HepG2 (cell line): ENCODE measurements around the gene CPNE2. TPM values are rescaled to one million over a fixed set of nuclear protein-coding genes. Genes with fewer than 3 reads are reported as not detected.
A peak's percentile ranks its signal among the peaks of the same experiment; 100 is the strongest.

ENCODE experiments used
- CBX2 ChIP-seq, 2 experiments: fragments of 200-600 bp in 1 of 2; sonication (generic); formaldehyde crosslinking in 1 of 2; IDR thresholded peaks; 2 replicates each; pipeline versions ENCODE4 v1.7.0 to v1.8.1; 2018 to 2022; ENCODE audit warnings: low read depth in 2 of 2, low read length in 1 of 2, mild to moderate bottlenecking in 1 of 2, missing genetic modification reagents in 1 of 2
- MAX ChIP-seq: IDR thresholded peaks from 2 replicates; pipeline ENCODE4 v1.6.1; 2012; ENCODE audit warnings: inconsistent platforms
- MAZ ChIP-seq, 2 experiments: sonication (generic) in 1 of 2; formaldehyde crosslinking in 1 of 2; IDR thresholded peaks; 2 replicates each; pipeline versions ENCODE4 v1.5.0 to v1.6.1; 2012 to 2020; ENCODE audit warnings: low read depth in 2 of 2, mild to moderate bottlenecking in 2 of 2, borderline replicate concordance in 1 of 2, improper control_type of control experiment in 1 of 2, low read length in 1 of 2, missing genetic modification reagents in 1 of 2, moderate library complexity in 1 of 2
- NFIC ChIP-seq: IDR thresholded peaks from 2 replicates; pipeline ENCODE4 v1.6.1; 2012; ENCODE audit warnings: mild to moderate bottlenecking, low read length, inconsistent platforms
- PAXIP1 ChIP-seq: sonication (generic); formaldehyde crosslinking; conservative IDR thresholded peaks from 2 replicates; pipeline ENCODE4 v1.4.0; 2020; ENCODE audit warnings: mild to moderate bottlenecking, missing genetic modification reagents, moderate library complexity
- PITX1 ChIP-seq: sonication (generic); formaldehyde crosslinking; IDR thresholded peaks from 2 replicates; pipeline ENCODE4 v1.5.1; 2020; ENCODE audit warnings: mild to moderate bottlenecking, missing genetic modification reagents
- RBAK ChIP-seq: sonication (generic); formaldehyde crosslinking; IDR thresholded peaks from 2 replicates; pipeline ENCODE4 v1.5.1; 2020; ENCODE audit warnings: mild to moderate bottlenecking, missing genetic modification reagents
- RXRB ChIP-seq: IDR thresholded peaks from 2 replicates; pipeline ENCODE4 v1.6.1; 2016; ENCODE audit warnings: borderline replicate concordance, missing genetic modification reagents, missing compliant biosample characterization
- SNAPC2 ChIP-seq: sonication (generic); formaldehyde crosslinking; IDR thresholded peaks from 2 replicates; pipeline ENCODE4 v1.8.1; 2022; ENCODE audit warnings: mild to moderate bottlenecking, missing genetic modification reagents
- SNAPC5 ChIP-seq: sonication (generic); formaldehyde crosslinking; IDR thresholded peaks from 2 replicates; pipeline ENCODE4 v1.8.1; 2023; ENCODE audit warnings: mild to moderate bottlenecking, missing genetic modification reagents, borderline replicate concordance
- SP4 ChIP-seq: sonication (generic); formaldehyde crosslinking; IDR thresholded peaks from 2 replicates; pipeline ENCODE4 v1.8.1; 2023; ENCODE audit warnings: mild to moderate bottlenecking, missing genetic modification reagents
- TRIM22 ChIP-seq: fragments of 450-650 bp; IDR thresholded peaks from 2 replicates; pipeline ENCODE4 v1.6.1; 2017
- ZBTB20 ChIP-seq: sonication (generic); formaldehyde crosslinking; IDR thresholded peaks from 2 replicates; pipeline ENCODE4 v1.8.1; 2023; ENCODE audit warnings: missing genetic modification reagents, low read depth, mild to moderate bottlenecking, borderline replicate concordance
- ZNF205 ChIP-seq: IDR thresholded peaks from 2 replicates; pipeline ENCODE4 v1.6.1; 2018; ENCODE audit warnings: missing biosample characterization, missing genetic modification reagents
- ZNF598 ChIP-seq: sonication (generic); formaldehyde crosslinking; IDR thresholded peaks from 2 replicates; pipeline ENCODE4 v1.5.1; 2020; ENCODE audit warnings: mild to moderate bottlenecking, missing genetic modification reagents, borderline replicate concordance
- ZNF605 ChIP-seq: sonication (generic); formaldehyde crosslinking; IDR thresholded peaks from 2 replicates; pipeline ENCODE4 v1.8.0; 2022; ENCODE audit warnings: mild to moderate bottlenecking, missing genetic modification reagents
- ZNF674 ChIP-seq: sonication (generic); formaldehyde crosslinking; IDR thresholded peaks from 2 replicates; pipeline ENCODE4 v1.5.0; 2020; ENCODE audit warnings: low read depth, mild to moderate bottlenecking, missing genetic modification reagents
- ZNF710 ChIP-seq: sonication (generic); formaldehyde crosslinking; IDR thresholded peaks from 2 replicates; pipeline ENCODE4 v1.5.0; 2020; ENCODE audit warnings: mild to moderate bottlenecking, missing genetic modification reagents, borderline replicate concordance
- ZNF780A ChIP-seq: sonication (generic); formaldehyde crosslinking; IDR thresholded peaks from 2 replicates; pipeline ENCODE4 v1.8.0; 2022; ENCODE audit warnings: mild to moderate bottlenecking, missing genetic modification reagents, moderate library complexity
- polyA plus RNA-seq, 8 experiments: library from polyadenylated mRNA; depleted of rRNA in 3 of 8; stranded (reverse) in 7 of 8; unstranded in 1 of 8; fragments of >200 nt; fragmentation: Illumina TruSeq in 4 of 8; extraction: Trizol in 4 of 8; gene quantifications; 2 replicates each; pipeline versions ENCODE4 v1.2.1 to v1.2.3, GENCODE V29; 2011 to 2016; ENCODE audit warnings: low read depth in 4 of 8, missing spikeins in 1 of 8, mixed read lengths in 1 of 8; ENCODE audit not compliant: insufficient read depth in 1 of 8
- total RNA-seq, 5 experiments: library from RNA; depleted of rRNA; stranded (reverse); fragments of >200 nt; fragmentation: Illumina TruSeq; extraction: Trizol; gene quantifications; 2 replicates each; pipeline ENCODE4 v1.2.3, GENCODE V29; 2016; ENCODE audit warnings: low read depth in 1 of 5

The CPNE2 gene
- total and polyA plus RNA-seq, 2 of the 13 experiments (the other 11 are each of a cell fraction or from before 2014, with no cell fraction given) = 10.6 to 23.3 TPM

GRCh38 chr16:57145046-57146021 lies 53.0 kb downstream of the CPNE2 start (continued):
- TF ChIP-seq ZNF674 (CRISPR knock-in tag) (no peak), RBAK (CRISPR knock-in tag) (0 out of 2 replicates have a peak, but pooled peaks have one; percentile 32), ZNF710 (CRISPR knock-in tag) (no peak), ZBTB20 (CRISPR knock-in tag) (peak; percentile 47; the same call in 1 of the 2 replicates), SNAPC5 (CRISPR knock-in tag) (no peak), SNAPC2 (CRISPR knock-in tag) (no peak), ZNF205 (CRISPR knock-in tag) (no peak), PITX1 (CRISPR knock-in tag) (0 out of 2 replicates have a peak, but pooled peaks have one; percentile 15), ZNF598 (CRISPR knock-in tag) (no peak), TRIM22 (no peak), PAXIP1 (CRISPR knock-in tag) (peak; percentile 80), MAX (0 out of 2 replicates have a peak, but pooled peaks have one; percentile 19), ZNF780A (CRISPR knock-in tag) (no peak), MAZ (IDR thresholded peaks at IDR 0.05; ENCODE audit: borderline replicate concordance, low read depth, low read length) (no peak), MAZ (CRISPR knock-in tag; IDR thresholded peaks at IDR 0.05; ENCODE audit: low read depth) (no peak), SP4 (CRISPR knock-in tag) (0 out of 2 replicates have a peak, but pooled peaks have one; percentile 27), ZNF605 (CRISPR knock-in tag) (peak; percentile 51; the same call in 1 of the 2 replicates), CBX2 (IDR thresholded peaks at IDR 0.05; ENCODE audit: low read depth, low read length) (no peak), CBX2 (CRISPR knock-in tag; IDR thresholded peaks at IDR 0.05; ENCODE audit: low read depth) (no peak), NFIC (no peak), RXRB (CRISPR knock-in tag) (no peak)
